ENCODE results near the gene PITPNC1. TPM values are rescaled to one million over a fixed set of nuclear protein-coding genes. Genes with fewer than 3 reads are reported as not detected.

PITPNC1 gene
- total RNA-seq, 1 experiment from 2014 or later: 40.1 TPM

DNA sequence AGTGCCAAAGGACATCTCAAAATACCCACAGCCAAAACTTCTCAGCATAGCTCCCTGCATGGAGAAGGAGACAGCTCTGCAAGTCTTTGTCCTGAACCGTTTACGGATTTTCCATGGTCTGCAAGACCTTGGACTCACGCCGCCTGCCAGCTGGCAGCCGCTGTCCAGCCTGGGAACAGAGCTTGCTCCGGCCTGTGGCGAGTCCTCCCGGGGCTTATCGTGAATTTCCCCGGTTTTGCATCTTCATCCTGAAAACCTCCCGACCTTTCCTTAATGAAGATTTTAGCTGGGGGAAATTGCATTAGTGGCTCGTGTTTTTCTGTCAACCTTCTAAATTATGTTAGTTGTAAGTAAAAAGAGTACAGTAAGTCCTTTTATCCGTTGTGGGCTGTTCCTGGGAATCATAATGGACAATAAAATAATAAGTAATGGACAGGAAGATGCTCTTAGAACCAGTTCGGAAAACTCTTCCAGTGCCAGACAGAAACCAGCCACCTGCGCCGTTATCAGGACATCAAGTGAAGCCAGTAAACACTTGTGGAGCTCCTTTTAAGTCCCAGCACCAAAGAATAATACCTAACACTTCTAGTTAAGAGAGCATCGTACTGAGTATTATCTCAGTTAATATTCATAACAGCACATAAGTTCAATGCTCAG lies 228.3 kb downstream of the PITPNC1 start:
- intact Hi-C loops (cut with micrococcal nuclease): no loop called here
- H3K4me1 Mint-ChIP-seq (ENCODE audit: insufficient read depth, unreplicated experiment): peaks cover 6% of the 10 kb centered on the region

DNA sequence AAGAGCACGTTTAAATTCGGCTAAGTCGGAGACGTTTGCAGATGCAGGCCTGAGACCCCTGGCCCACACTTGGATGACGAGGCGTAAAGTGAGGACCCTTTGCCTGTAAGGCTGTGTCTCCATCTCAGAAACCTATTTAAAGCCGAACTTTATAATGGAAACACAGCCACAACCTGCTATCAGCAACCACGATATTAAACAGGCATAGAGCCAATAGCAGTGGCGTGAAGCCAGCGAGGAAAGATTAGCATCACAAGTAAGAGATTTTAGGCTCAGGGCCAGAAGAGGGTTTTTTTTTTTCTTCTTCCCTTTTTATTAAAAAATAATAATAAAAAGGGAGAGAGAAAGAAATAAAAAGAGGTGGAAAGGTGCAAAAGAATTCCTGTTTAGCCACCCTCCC lies 229.4 kb downstream of the PITPNC1 start:
- no peaks in the 10 kb centered on the region for H3K9me3 Mint-ChIP-seq (ENCODE audit: unreplicated experiment)
- no peaks in the 10 kb centered on the region for H3K36me3 Mint-ChIP-seq (ENCODE audit: insufficient read depth, unreplicated experiment)
- DNase-seq (ENCODE audit: unreplicated experiment): no peak
- TF ChIP-seq, protein P1, sequence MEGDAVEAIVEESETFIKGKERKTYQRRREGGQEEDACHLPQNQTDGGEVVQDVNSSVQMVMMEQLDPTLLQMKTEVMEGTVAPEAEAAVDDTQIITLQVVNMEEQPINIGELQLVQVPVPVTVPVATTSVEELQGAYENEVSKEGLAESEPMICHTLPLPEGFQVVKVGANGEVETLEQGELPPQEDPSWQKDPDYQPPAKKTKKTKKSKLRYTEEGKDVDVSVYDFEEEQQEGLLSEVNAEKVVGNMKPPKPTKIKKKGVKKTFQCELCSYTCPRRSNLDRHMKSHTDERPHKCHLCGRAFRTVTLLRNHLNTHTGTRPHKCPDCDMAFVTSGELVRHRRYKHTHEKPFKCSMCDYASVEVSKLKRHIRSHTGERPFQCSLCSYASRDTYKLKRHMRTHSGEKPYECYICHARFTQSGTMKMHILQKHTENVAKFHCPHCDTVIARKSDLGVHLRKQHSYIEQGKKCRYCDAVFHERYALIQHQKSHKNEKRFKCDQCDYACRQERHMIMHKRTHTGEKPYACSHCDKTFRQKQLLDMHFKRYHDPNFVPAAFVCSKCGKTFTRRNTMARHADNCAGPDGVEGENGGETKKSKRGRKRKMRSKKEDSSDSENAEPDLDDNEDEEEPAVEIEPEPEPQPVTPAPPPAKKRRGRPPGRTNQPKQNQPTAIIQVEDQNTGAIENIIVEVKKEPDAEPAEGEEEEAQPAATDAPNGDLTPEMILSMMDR (IDR thresholded peaks at IDR 0.05; ENCODE audit: unreplicated experiment): no peak
- H3K4me1 Mint-ChIP-seq (ENCODE audit: insufficient read depth, unreplicated experiment): peaks cover 6% of the 10 kb centered on the region
- intact Hi-C loops (cut with micrococcal nuclease): no loop called here
- no peak overlapping the region for H3K27ac Mint-ChIP-seq (ENCODE audit: low read depth, unreplicated experiment)
- H3K4me3 Mint-ChIP-seq (ENCODE audit: unreplicated experiment): no peak overlapping the region
- ChIA-PET POLR2A (no interaction called here), CTCF (interaction anchor here (0.5 to 1.3 kb wide), 2 partner anchors 132 to 232 kb away, joined by 3 to 6 read pairs; no protein-coding TSS in a partner anchor)
- BruUV-seq (replicated peaks): no TSS peak
- no peaks in the 10 kb centered on the region for H3K27me3 Mint-ChIP-seq (ENCODE audit: insufficient read depth, unreplicated experiment)

More for the DNA sequence above, 228.3 kb downstream of the PITPNC1 start:
- Mint-ChIP-seq H3K27ac (ENCODE audit: low read depth, unreplicated experiment) (no peak overlapping the region), H3K36me3 (ENCODE audit: insufficient read depth, unreplicated experiment) (no peaks in the 10 kb centered on the region), H3K27me3 (ENCODE audit: insufficient read depth, unreplicated experiment) (no peaks in the 10 kb centered on the region), H3K9me3 (ENCODE audit: unreplicated experiment) (no peaks in the 10 kb centered on the region), H3K4me3 (ENCODE audit: unreplicated experiment) (no peak overlapping the region)
- no peak for DNase-seq (ENCODE audit: unreplicated experiment)
- BruUV-seq (replicated peaks): no TSS peak
- CTCF ChIA-PET: interaction anchor here (0.6 to 1.3 kb wide), 4 partner anchors 24 to 1069 kb away, joined by 3 to 6 read pairs (median 4); no protein-coding TSS in a partner anchor
- TF ChIP-seq, protein P1 (IDR thresholded peaks at IDR 0.05; ENCODE audit: unreplicated experiment): no peak
- POLR2A ChIA-PET: no interaction called here

DNA sequence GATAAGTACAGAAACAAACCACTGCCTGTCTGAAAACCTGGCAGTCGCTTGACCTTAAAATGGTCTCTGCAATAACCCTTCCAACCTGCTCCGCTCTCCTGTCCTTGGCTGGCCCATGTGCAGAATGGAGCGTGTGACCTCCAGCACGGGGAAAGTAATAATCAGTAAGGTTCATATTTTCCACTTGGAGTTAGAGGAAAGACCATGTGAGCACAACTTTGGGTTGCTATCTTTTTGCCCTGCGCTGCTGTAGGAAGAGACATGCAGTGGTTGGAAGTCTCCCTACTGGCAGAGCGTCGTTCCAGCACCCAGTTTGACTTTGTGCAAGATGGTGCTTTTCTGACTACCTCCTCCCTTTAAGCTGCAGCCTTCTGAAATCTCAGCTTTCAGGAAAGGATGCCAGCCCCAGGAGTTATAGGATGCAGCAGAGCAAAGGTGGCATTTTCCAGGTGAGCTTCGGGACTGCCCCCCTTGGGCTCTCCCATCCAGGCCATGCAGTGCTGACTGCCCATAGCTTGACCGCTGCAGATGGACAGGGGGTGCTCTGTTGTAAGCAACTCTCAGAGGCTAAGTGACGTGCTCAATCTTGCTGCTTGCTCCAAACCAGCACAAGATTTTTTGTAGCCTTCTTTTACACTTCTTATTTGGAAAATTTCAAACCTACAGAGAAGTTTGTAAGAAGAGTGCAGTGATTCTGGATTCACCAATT lies 230.0 kb downstream of the PITPNC1 start:
- intact Hi-C loops (cut with micrococcal nuclease): no loop called here
- CTCF ChIA-PET: no interaction called here
- no peaks in the 10 kb centered on the region for H3K36me3 Mint-ChIP-seq (ENCODE audit: insufficient read depth, unreplicated experiment)
- H3K27ac Mint-ChIP-seq (ENCODE audit: low read depth, unreplicated experiment): no peak overlapping the region
- no peaks in the 10 kb centered on the region for H3K27me3 Mint-ChIP-seq (ENCODE audit: insufficient read depth, unreplicated experiment)
- peaks cover 4% of the 10 kb centered on the region for H3K4me1 Mint-ChIP-seq (ENCODE audit: insufficient read depth, unreplicated experiment)
- H3K9me3 Mint-ChIP-seq (ENCODE audit: unreplicated experiment): no peaks in the 10 kb centered on the region
- H3K4me3 Mint-ChIP-seq (ENCODE audit: unreplicated experiment): no peak overlapping the region
- DNase-seq (ENCODE audit: unreplicated experiment): no peak
- TF ChIP-seq, protein P1 (IDR thresholded peaks at IDR 0.05; ENCODE audit: unreplicated experiment): no peak
- BruUV-seq (replicated peaks): no TSS peak
- POLR2A ChIA-PET: no interaction called here

DNA sequence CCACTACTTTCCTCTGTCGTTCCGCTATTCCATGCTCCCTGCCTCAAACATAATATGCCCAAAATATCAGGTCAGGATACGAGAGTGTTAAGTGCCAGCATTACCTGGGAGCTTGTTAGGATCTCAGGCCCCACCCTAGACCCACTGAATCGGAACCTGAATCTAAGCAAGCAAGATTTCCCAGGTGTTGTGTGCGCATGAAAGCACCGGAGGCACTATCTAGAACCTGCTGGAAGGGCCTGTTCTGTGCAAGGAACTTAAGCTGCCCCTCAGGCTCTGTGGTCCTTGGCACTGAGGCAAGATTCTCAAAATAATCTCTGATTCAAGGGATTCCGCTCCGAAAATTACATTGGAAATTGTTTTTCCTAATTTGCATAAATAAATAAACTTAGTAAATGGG lies 233.0 kb downstream of the PITPNC1 start:
- H3K9me3 Mint-ChIP-seq (ENCODE audit: unreplicated experiment): no peaks in the 10 kb centered on the region
- H3K36me3 Mint-ChIP-seq (ENCODE audit: insufficient read depth, unreplicated experiment): no peaks in the 10 kb centered on the region

More for the DNA sequence above, 233.0 kb downstream of the PITPNC1 start:
- DNase-seq (ENCODE audit: unreplicated experiment): no peak
- Mint-ChIP-seq H3K27ac (ENCODE audit: low read depth, unreplicated experiment) (no peak overlapping the region), H3K27me3 (ENCODE audit: insufficient read depth, unreplicated experiment) (no peaks in the 10 kb centered on the region), H3K4me1 (ENCODE audit: insufficient read depth, unreplicated experiment) (no peaks in the 10 kb centered on the region), H3K4me3 (ENCODE audit: unreplicated experiment) (no peak overlapping the region)
- POLR2A ChIA-PET: interaction anchor here (0.6 kb wide), 1 partner anchor 137 kb away, joined by 5 read pairs; no protein-coding TSS in a partner anchor
- TF ChIP-seq, protein P1 (IDR thresholded peaks at IDR 0.05; ENCODE audit: unreplicated experiment): no peak
- CTCF ChIA-PET: no interaction called here
- intact Hi-C loops (cut with micrococcal nuclease): no loop called here
- BruUV-seq (replicated peaks): no TSS peak

Data from MCF 10A (cell line).